ENCODE results near the gene OBP2A.

The OBP2A gene

DNA sequence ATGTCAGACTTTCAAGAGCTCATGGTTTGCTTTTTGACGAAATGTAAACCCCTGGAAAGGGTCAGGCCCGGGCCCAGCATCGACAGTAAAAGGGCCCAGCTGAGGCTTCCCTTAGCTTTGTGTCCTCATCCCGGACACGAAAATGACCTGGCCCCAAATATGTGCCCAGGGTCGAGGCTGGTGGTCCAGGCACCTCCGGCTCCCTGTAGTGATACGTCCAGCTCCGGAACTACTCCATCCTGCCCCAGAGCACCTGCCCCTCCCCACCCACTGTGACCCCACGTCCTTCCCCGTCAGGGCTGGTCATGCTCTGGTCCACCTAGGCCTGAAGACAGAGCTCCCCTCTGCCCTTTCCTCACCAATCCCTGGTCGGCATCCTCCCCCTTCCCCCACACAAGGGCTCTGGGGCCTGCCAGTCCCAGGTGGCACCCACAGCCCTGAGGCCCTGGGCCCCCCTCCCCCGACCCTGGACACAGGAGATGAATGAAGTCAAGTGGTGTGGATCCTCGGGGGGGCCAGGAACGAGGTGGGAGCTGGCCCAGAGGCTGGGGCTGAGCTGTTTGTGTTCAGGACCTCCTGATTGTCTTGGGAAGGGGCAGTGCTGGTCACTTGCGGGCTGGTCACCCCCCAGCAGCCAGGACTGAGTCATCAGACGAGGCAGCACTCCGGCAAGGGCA is 6.2 kb downstream of the OBP2A start:
- DNase-seq (ENCODE audit: low read depth): no peak

DNA sequence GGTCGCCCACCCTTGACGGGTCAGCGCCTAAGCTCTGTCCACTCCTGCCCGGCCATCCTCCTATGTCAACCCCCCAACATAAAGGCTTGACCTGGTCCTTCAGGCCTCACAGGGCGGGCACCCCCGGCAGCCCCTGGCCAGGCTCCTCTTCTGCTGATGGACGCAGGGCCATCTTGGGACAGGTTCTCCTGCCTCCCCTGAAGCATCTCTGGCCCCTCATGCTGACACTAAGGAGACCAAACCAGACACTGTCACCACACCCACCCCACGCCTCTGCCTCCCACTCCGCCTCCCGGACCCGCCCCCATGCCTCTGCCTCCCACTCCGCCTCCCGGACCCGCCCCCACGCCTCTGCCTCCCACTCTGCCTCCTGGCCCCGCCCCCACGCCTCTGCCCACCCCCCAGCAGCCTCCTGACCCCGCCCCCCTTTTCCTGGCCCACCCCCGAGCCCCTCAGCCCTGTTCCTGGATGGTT is 6.8 kb downstream of the OBP2A start:
- no peak for DNase-seq (ENCODE audit: low read depth)

- no peak for DNase-seq (ENCODE audit: low read depth)
Measured at GRCh38 chr9:135554718-135555117, 8.8 kb downstream of the OBP2A start.

- no peak for DNase-seq (ENCODE audit: low read depth)
Measured at GRCh38 chr9:135555203-135555602, 9.3 kb downstream of the OBP2A start.

- DNase-seq (ENCODE audit: low read depth): no peak
Measured at GRCh38 chr9:135555910-135556309, 10.0 kb downstream of the OBP2A start.

DNA sequence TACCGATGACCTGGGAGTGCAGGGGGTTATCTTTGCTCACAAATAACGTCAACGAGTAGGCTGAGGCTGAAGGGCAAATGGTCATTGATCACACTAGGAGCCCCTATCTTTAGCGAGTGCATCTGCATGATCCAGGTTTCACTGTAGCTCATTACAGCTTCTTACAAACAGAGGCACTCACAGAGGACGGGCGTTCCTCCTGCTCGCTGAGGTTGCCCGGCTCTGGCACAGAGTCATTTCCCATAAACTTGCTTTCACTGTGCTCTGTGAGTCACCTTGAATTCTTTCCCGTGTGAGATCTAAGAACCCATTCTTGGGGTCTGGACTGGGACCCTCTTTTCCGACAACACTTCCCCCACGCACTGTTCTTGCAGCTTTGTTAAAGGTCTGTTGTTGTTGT is 13.7 kb downstream of the OBP2A start:
- DNase-seq (ENCODE audit: low read depth): no peak

GRCh38 chr9:135561391-135562234 is 15.7 kb downstream of the OBP2A start, which contains the start of gene PAEP:
TSS of gene PAEP (plus strand) at chr9:135561756.
- DNase-seq (ENCODE audit: low read depth): no peak

DNA sequence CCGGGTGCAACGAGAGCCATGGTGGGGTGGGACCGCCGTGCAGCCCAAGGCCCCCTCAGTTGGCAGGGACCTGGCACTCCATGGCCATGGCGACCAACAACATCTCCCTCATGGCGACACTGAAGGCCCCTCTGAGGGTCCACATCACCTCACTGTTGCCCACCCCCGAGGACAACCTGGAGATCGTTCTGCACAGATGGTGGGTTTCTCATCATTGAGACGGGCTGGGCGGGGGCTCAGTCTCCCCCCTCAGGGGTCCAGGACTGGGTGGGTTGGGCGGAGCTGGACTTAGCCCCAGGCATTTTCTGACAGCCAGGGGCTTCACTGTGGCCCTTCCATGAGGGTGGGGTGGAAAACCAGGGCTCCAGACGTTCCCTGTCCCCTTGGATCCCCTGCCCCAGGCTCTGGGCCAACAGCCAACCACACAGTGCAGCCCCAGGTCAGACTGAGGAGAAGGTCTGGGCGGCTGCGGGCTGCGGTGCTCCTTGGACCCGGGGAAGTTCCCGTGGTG is 16.4 kb downstream of the OBP2A start:
- no peak for DNase-seq (ENCODE audit: low read depth)

DNA sequence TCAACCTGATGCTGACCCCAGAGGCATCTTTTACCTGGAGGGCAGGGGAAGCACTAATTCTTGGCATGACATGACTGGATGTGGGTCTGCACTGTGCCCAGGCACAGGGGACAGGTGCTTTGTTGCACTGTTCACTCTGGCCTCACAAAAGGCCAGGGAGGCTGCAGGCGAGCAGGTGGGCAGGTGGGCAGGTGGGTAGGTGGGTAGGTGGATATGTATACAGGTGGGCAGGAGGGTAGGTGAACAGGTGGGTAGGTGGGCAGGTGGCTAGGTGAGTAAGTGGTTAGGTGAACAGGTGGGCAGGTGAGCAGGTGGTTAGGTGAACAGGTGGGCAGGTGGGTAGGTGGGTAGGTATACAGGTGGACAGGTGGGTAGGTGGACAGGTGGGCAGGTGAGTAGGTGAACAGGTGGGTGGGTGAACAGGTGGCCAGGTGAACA is 17.1 kb downstream of the OBP2A start:
- no peak for DNase-seq (ENCODE audit: low read depth)

- DNase-seq (ENCODE audit: low read depth): no peak
Measured at GRCh38 chr9:135563858-135564257, 17.9 kb downstream of the OBP2A start.

DNA sequence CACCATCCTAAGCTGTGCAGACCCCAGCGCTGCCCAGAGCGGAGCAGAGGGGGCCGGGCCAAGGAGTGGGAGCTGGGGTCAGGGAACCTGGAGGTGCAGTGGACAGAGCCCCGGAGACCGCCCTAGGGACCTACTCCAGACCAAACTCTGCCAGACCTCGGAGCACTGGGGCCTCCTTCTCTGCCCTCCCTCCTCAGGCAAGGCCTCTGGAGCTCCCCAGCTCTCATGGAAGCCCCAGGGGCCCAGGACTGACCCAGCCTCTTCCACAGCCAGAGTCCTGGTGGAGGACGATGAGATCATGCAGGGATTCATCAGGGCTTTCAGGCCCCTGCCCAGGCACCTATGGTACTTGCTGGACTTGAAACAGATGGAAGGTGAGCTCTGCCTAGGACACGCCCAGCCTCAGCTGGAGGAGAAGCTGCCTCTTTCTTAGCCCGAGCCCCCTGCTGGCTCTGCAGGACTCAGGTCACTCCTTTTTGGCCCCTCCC is 19.3 kb downstream of the OBP2A start:
- DNase-seq (ENCODE audit: low read depth): no peak

- no peak for DNase-seq (ENCODE audit: low read depth)
Measured at GRCh38 chr9:135565636-135566035, 19.7 kb downstream of the OBP2A start.

- no peak for DNase-seq (ENCODE audit: low read depth)
Measured at GRCh38 chr9:135566552-135566951, 20.6 kb downstream of the OBP2A start.

GRCh38 chr9:135567311-135567710 is 21.4 kb downstream of the OBP2A start:
- no peak for DNase-seq (ENCODE audit: low read depth)

GRCh38 chr9:135568026-135568425 is 22.1 kb downstream of the OBP2A start:
- DNase-seq (ENCODE audit: low read depth): no peak

DNA sequence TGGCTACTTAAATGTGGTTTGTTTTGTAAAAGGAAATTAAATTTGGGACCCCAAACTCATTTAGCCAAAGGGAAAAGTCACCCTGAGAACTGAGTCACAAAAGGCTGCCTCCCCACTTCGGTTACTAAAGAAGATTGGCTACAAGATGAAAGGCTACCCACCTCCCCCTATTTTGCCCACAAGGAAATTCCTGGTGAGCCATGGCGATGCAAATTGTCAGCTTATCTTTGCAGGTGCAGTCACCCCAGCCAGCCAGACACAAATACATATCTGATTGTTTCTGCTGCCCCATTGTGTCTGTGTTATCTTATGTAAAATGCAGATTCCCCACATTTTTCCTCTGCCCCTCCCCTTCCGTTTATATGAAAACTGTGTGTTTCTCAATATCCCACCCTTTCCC is 24.5 kb downstream of the OBP2A start:
- DNase-seq (ENCODE audit: low read depth): no peak

GRCh38 chr9:135572233-135572632 is 26.3 kb downstream of the OBP2A start:
- DNase-seq (ENCODE audit: low read depth): no peak

DNA sequence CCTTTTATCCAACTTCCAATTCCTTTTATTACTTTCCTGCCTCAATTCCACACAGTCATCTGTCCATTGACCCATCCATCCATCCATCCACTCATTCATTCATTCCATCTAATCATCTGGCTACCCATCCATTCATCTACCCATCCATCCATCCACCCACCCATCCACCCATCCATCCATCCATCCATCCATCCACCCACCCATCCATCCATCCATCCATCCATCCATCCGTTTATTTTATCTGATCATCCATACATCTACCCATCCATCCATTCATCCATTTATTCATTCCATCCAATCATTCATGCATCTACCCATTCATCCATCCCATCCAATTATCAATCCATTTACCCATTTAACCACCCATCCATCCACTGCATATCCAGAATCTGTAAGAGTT is 27.2 kb downstream of the OBP2A start:
- no peak for DNase-seq (ENCODE audit: low read depth)

DNA sequence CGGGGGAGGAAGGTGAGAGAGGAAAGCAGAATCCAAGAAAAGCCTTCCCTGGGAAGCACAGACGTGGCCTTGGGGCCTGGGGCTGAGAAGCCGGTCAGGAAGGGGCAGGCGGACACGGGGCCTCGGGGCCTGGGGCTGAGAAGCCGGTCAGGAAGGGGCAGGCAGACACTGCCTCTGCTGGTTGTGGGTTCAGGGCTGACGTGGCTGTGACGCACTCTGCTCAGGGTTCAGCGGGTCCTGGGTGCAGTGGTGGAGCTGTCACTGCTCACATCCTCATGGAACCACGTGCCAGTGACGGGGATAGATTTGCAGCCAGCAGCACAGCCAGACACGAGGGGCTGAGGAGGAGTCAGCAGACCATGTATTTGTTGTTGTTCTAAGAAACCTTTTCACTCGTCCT is 28.4 kb downstream of the OBP2A start:
- no peak for DNase-seq (ENCODE audit: low read depth)

GRCh38 chr9:135574943-135575342 is 29.0 kb downstream of the OBP2A start:
- DNase-seq (ENCODE audit: low read depth): no peak

- DNase-seq (ENCODE audit: low read depth): no peak
Measured at GRCh38 chr9:135575995-135576631, 30.2 kb downstream of the OBP2A start.

DNA sequence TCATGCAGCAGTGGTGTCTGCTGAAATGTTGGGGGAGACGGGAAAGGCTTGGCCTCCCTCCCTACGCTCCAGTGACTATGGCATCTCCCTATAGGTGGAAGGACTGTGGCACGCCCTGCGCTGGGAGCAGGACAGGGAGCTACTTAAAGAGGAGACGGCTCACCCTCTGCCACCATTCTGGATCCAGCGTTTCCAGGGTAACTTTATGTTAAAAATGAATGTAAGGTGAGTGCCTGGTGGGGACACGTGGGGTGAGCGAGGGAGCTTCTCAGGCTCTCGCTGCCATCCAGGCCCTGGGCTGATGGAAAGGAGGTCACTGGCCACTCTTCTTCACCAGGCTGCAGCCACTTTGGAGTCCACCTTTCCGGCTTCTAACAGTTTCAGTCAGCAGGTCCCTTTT is 31.3 kb downstream of the OBP2A start:
- no peak for DNase-seq (ENCODE audit: low read depth)

Data from CMK (cell line).